Nephron progenitor cell (in vitro differentiated cells): ENCODE measurements around the gene ZFP36.

Experiments
- DNase-seq: peaks from one replicate; pipeline ENCODE4 v3.0.0; 2021
- H3K27ac Mint-ChIP-seq: 2 replicates; pipeline ENCODE4 v1.8.0; 2021; ENCODE audit warnings: mild to moderate bottlenecking, moderate library complexity, mixed read lengths
- H3K27me3 Mint-ChIP-seq: 2 replicates; pipeline ENCODE4 v1.8.0; 2021; ENCODE audit warnings: mild to moderate bottlenecking, low read depth, mixed read lengths; ENCODE audit not compliant: poor library complexity
- H3K36me3 Mint-ChIP-seq: 2 replicates; pipeline ENCODE4 v1.8.0; 2021; ENCODE audit warnings: low read depth, mixed read lengths
- H3K4me1 Mint-ChIP-seq: 2 replicates; pipeline ENCODE4 v1.8.0; 2021; ENCODE audit warnings: mixed read lengths
- H3K4me3 Mint-ChIP-seq: 2 replicates; pipeline ENCODE4 v1.8.0; 2021; ENCODE audit warnings: mild to moderate bottlenecking, moderate library complexity, mixed read lengths
- H3K9me3 Mint-ChIP-seq: 2 replicates; pipeline ENCODE4 v1.8.0; 2021; ENCODE audit warnings: mild to moderate bottlenecking, moderate library complexity, mixed read lengths
- TF ChIP-seq, protein P1 (sequence below): fragments of 200-600 bp; sonication (generic); IDR thresholded peaks from 2 replicates; pipeline ENCODE4 v1.5.0; 2021; ENCODE audit warnings: antibody characterized with exemption

ZFP36 gene

GRCh38 chr19:39403331-39404312, 3.0 kb upstream of the ZFP36 start:
- peaks cover 71% of the 10 kb centered on the region for H3K4me1 Mint-ChIP-seq
- no peaks in the 10 kb centered on the region for H3K9me3 Mint-ChIP-seq
- H3K36me3 Mint-ChIP-seq: peaks cover 14% of the 10 kb centered on the region
- TF ChIP-seq, protein P1, sequence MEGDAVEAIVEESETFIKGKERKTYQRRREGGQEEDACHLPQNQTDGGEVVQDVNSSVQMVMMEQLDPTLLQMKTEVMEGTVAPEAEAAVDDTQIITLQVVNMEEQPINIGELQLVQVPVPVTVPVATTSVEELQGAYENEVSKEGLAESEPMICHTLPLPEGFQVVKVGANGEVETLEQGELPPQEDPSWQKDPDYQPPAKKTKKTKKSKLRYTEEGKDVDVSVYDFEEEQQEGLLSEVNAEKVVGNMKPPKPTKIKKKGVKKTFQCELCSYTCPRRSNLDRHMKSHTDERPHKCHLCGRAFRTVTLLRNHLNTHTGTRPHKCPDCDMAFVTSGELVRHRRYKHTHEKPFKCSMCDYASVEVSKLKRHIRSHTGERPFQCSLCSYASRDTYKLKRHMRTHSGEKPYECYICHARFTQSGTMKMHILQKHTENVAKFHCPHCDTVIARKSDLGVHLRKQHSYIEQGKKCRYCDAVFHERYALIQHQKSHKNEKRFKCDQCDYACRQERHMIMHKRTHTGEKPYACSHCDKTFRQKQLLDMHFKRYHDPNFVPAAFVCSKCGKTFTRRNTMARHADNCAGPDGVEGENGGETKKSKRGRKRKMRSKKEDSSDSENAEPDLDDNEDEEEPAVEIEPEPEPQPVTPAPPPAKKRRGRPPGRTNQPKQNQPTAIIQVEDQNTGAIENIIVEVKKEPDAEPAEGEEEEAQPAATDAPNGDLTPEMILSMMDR: no peak
- peak overlapping the region; percentile 97 for H3K27ac Mint-ChIP-seq
- peak; percentile 75 for DNase-seq
- H3K27me3 Mint-ChIP-seq: peaks cover 7% of the 10 kb centered on the region
- peak overlapping the region; percentile 84 for H3K4me3 Mint-ChIP-seq

DNA sequence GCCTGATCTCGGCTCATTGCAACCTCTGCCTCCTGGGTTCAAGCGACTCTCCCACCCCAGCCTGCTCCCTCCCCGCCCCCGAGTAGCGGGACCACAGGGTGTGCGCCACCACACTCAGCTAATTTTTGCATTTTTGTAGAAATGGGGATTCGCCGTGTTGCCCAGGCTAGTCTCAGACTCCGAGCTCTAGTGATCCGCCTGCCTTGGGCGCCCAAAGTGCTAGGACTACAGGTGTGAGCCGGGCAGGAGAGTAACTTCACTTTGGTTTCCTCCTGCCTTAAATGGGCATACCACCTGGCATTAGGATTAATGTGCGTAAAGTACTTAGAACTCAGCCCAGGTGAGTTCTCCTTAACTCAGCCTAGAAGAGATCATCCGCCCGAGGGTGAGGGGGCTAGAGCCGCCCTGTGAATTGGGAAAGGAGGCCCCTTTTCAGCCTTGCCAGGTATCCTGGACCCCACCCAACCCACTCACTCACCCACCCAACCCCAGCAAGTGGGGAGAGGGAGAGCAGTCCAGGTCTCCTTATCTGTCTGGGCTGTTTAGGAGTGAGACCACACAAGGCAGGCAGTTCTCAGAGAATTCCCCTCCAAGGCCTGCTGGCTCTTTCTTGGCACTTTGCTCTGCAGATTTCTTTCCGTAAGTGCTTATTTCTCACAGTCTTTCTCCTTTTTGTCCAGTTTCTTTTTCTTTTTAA, 1.2 kb upstream of the ZFP36 start:
- no peak overlapping the region for H3K27ac Mint-ChIP-seq

GRCh38 chr19:39405958-39406655, 540 bp upstream of the ZFP36 start:
- H3K4me3 Mint-ChIP-seq: peak overlapping the region; percentile 85
- H3K36me3 Mint-ChIP-seq: no peaks in the 10 kb centered on the region
- peak overlapping the region; percentile 12 for H3K27ac Mint-ChIP-seq
- TF ChIP-seq, protein P1: no peak
- no peak for DNase-seq
- peaks cover 70% of the 10 kb centered on the region for H3K4me1 Mint-ChIP-seq
- H3K9me3 Mint-ChIP-seq: no peaks in the 10 kb centered on the region
- H3K27me3 Mint-ChIP-seq: peaks cover 11% of the 10 kb centered on the region

More for the DNA sequence above, 1.2 kb upstream of the ZFP36 start:
- peaks cover 11% of the 10 kb centered on the region for H3K27me3 Mint-ChIP-seq
- H3K4me1 Mint-ChIP-seq: peaks cover 69% of the 10 kb centered on the region
- TF ChIP-seq, protein P1: no peak
- H3K4me3 Mint-ChIP-seq: peak overlapping the region; percentile 85
- H3K36me3 Mint-ChIP-seq: no peaks in the 10 kb centered on the region
- H3K9me3 Mint-ChIP-seq: no peaks in the 10 kb centered on the region
- no peak for DNase-seq

DNA sequence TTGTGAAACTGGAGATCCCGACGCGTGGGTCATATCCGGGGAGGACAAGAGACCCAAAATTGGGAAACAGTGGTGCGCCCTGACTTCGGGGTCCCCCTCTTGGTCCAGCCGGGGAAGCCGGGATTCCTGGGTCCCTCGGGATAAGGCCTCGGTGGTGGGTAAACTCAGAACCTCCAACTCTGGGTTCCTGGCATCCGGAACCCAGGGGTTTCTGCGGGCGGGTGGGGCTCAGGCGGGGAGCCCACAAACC, 688 bp downstream of the ZFP36 start:
- no peak for DNase-seq
- Mint-ChIP-seq H3K4me3 (peak overlapping the region; percentile 89), H3K9me3 (no peaks in the 10 kb centered on the region), H3K27me3 (peaks cover 11% of the 10 kb centered on the region), H3K36me3 (no peaks in the 10 kb centered on the region), H3K4me1 (peaks cover 65% of the 10 kb centered on the region), H3K27ac (no peak overlapping the region)
- TF ChIP-seq, protein P1: no peak

DNA sequence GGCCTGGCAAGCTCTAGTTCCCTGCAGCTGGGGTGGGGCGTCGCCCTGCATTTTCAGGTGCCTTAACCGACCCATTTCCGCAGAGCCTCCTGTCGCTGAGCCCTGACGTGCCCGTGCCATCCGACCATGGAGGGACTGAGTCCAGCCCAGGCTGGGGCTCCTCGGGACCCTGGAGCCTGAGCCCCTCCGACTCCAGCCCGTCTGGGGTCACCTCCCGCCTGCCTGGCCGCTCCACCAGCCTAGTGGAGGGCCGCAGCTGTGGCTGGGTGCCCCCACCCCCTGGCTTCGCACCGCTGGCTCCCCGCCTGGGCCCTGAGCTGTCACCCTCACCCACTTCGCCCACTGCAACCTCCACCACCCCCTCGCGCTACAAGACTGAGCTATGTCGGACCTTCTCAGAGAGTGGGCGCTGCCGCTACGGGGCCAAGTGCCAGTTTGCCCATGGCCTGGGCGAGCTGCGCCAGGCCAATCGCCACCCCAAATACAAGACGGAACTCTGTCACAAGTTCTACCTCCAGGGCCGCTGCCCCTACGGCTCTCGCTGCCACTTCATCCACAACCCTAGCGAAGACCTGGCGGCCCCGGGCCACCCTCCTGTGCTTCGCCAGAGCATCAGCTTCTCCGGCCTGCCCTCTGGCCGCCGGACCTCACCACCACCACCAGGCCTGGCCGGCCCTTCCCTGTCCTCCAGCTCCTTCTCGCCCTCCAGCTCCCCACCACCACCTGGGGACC, 1.2 kb downstream of the ZFP36 start:
- H3K4me3 Mint-ChIP-seq: peak overlapping the region; percentile 89
- H3K9me3 Mint-ChIP-seq: no peaks in the 10 kb centered on the region
- peaks cover 61% of the 10 kb centered on the region for H3K4me1 Mint-ChIP-seq
- DNase-seq: no peak
- no peak overlapping the region for H3K27ac Mint-ChIP-seq
- peaks cover 11% of the 10 kb centered on the region for H3K27me3 Mint-ChIP-seq
- TF ChIP-seq, protein P1: no peak
- H3K36me3 Mint-ChIP-seq: no peaks in the 10 kb centered on the region
